ENCODE data around the gene NR3C1.

NR3C1 gene

GRCh38 chr5:143229896-143230675, 173.4 kb downstream of the NR3C1 start:
- DNase-seq (ENCODE audit: low read depth in 1 of 2, low spot score in 1 of 2), result no peak
- in situ Hi-C loops (cut with HindIII; ENCODE audit: low pct_unique_long_range_greater_than_20kb, low sequenced_read_pairs), result no loop called here
- TF ChIP-seq JUND (IDR thresholded peaks at IDR 0.05; ENCODE audit: low read depth), result no peak

DNA sequence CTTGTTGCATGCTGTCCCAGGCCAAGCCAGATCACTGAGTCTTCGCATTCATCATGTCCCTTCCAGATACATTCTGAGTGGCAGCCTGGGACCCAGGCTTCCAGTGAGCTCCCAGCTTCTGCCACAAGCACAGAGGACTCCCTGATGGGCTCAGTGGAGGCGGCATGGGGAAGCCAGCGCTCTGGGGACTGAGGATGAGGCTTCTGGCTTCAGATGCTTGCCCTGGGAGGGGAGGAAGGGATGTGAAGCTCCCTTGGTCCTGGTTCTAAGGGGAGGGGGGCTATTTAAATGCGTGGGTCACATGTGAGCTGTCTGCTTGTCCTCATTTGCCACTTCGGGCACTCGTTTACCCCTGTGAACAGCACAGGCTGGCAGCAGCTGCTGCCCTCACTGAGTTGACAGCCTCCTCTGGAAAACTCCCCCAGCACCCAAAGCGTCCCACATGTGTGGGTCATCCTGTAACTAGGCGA, 174.0 kb downstream of the NR3C1 start:
- no peak for TF ChIP-seq JUND (IDR thresholded peaks at IDR 0.05; ENCODE audit: low read depth)
- DNase-seq (ENCODE audit: low read depth in 1 of 2, low spot score in 1 of 2), result no peak
- in situ Hi-C loops (cut with HindIII; ENCODE audit: low pct_unique_long_range_greater_than_20kb, low sequenced_read_pairs), result no loop called here

- in situ Hi-C loops (cut with HindIII; ENCODE audit: low pct_unique_long_range_greater_than_20kb, low sequenced_read_pairs), result no loop called here
- no peak for DNase-seq (ENCODE audit: low read depth in 1 of 2, low spot score in 1 of 2)
- TF ChIP-seq JUND (IDR thresholded peaks at IDR 0.05; ENCODE audit: low read depth), result no peak
These were observed 174.7 kb downstream of the NR3C1 start for GRCh38 chr5:143228597-143229293.
